Measurements from ENCODE around the gene KLHL25. TPM values are rescaled to one million over a fixed set of nuclear protein-coding genes. Genes with fewer than 3 reads are reported as not detected.

The KLHL25 gene
- total and polyA plus RNA-seq, 2 of the 13 experiments (the other 11 are each of a cell fraction or from before 2014, with no cell fraction given) = 3.7 to 8.2 TPM

GRCh38 chr15:85781099-85781498, 13.6 kb downstream of the KLHL25 start (continued):
- TF ChIP-seq ARID4A (CRISPR knock-in tag; IDR thresholded peaks at IDR 0.05; ENCODE audit: borderline replicate concordance) = peak; percentile 33; the same call in 1 of the 2 replicates
- TF ChIP-seq RBM22 (optimal IDR thresholded peaks at IDR 0.05; ENCODE audit: low read length) = no peak
- peak; percentile 91 for TF ChIP-seq HNF4A (CRISPR knock-in tag; IDR thresholded peaks at IDR 0.05)
- TF ChIP-seq, protein P1, sequence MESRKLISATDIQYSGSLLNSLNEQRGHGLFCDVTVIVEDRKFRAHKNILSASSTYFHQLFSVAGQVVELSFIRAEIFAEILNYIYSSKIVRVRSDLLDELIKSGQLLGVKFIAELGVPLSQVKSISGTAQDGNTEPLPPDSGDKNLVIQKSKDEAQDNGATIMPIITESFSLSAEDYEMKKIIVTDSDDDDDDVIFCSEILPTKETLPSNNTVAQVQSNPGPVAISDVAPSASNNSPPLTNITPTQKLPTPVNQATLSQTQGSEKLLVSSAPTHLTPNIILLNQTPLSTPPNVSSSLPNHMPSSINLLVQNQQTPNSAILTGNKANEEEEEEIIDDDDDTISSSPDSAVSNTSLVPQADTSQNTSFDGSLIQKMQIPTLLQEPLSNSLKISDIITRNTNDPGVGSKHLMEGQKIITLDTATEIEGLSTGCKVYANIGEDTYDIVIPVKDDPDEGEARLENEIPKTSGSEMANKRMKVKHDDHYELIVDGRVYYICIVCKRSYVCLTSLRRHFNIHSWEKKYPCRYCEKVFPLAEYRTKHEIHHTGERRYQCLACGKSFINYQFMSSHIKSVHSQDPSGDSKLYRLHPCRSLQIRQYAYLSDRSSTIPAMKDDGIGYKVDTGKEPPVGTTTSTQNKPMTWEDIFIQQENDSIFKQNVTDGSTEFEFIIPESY (CRISPR knock-in tag; IDR thresholded peaks at IDR 0.05) = no peak; the same call in 1 of the 2 replicates
- TF ChIP-seq, protein P2, sequence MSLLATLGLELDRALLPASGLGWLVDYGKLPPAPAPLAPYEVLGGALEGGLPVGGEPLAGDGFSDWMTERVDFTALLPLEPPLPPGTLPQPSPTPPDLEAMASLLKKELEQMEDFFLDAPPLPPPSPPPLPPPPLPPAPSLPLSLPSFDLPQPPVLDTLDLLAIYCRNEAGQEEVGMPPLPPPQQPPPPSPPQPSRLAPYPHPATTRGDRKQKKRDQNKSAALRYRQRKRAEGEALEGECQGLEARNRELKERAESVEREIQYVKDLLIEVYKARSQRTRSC (CRISPR knock-in tag; IDR thresholded peaks at IDR 0.05; ENCODE audit: low read depth) = no peak
- no peak for TF ChIP-seq TOPORS (CRISPR knock-in tag; IDR thresholded peaks at IDR 0.05)
- TF ChIP-seq TRIM24 (CRISPR knock-in tag; IDR thresholded peaks at IDR 0.05) = no peak
- no peak for TF ChIP-seq SRF (IDR thresholded peaks at IDR 0.05; ENCODE audit: low read depth, low read length)
- no peak for TF ChIP-seq ZNF3 (CRISPR knock-in tag; IDR thresholded peaks at IDR 0.05)
- TF ChIP-seq BCL3 (CRISPR knock-in tag; IDR thresholded peaks at IDR 0.05) = no peak
- no peak for TF ChIP-seq ZNF337 (CRISPR knock-in tag; IDR thresholded peaks at IDR 0.05; ENCODE audit: borderline replicate concordance, low read depth)
- no peak for TF ChIP-seq ZNF414 (CRISPR knock-in tag; IDR thresholded peaks at IDR 0.05)
- no peak for TF ChIP-seq HMG20B (CRISPR knock-in tag; conservative IDR thresholded peaks at IDR 0.05)
- 0 out of 2 replicates have a peak, but pooled peaks have one; percentile 20 for TF ChIP-seq CEBPB (IDR thresholded peaks at IDR 0.05; ENCODE audit: borderline replicate concordance, low read depth, low read length)
- no peak for TF ChIP-seq ZNF160 (CRISPR knock-in tag; IDR thresholded peaks at IDR 0.05)
- TF ChIP-seq NFE2L1 (CRISPR knock-in tag; IDR thresholded peaks at IDR 0.05; ENCODE audit: borderline replicate concordance) = no peak
- no peak for TF ChIP-seq JUND (CRISPR knock-in tag; IDR thresholded peaks at IDR 0.05)
- no peak for TF ChIP-seq ZNF124 (CRISPR knock-in tag; IDR thresholded peaks at IDR 0.05)
- no peak for TF ChIP-seq SAFB2 (CRISPR knock-in tag; IDR thresholded peaks at IDR 0.05; ENCODE audit: borderline replicate concordance, low read depth)
- no peak for TF ChIP-seq FOSL1 (CRISPR knock-in tag; IDR thresholded peaks at IDR 0.05; ENCODE audit: borderline replicate concordance)
- TF ChIP-seq POGZ (CRISPR knock-in tag; IDR thresholded peaks at IDR 0.05) = peak; percentile 76
- TF ChIP-seq SP2 (CRISPR knock-in tag; IDR thresholded peaks at IDR 0.05) = no peak
- no peak for TF ChIP-seq JARID2 (CRISPR knock-in tag; IDR thresholded peaks at IDR 0.05; ENCODE audit: insufficient replicate concordance)

Measured in HepG2 (cell line).